GM06990 (cell line): Measurements from ENCODE around the gene KRT8.

Experiments
- DNase-seq: peaks from one replicate; pipeline ENCODE4 v3.0.0-alpha.2; 2011; ENCODE audit not compliant: insufficient read length; ENCODE audit errors: extremely low read depth
- H3K27me3 ChIP-seq: replicated peaks from 2 replicates; pipeline ENCODE4 v1.6.0; 2011; ENCODE audit warnings: low read length; ENCODE audit not compliant: control insufficient read depth, insufficient read depth
- H3K36me3 ChIP-seq: 2 replicates; pipeline ENCODE4 v1.5.1; 2011; ENCODE audit warnings: low read length; ENCODE audit not compliant: control insufficient read depth, insufficient read depth
- H3K4me3 ChIP-seq: replicated peaks from 2 replicates; pipeline ENCODE4 v1.5.1; 2011; ENCODE audit warnings: low read depth, mild to moderate bottlenecking, control low read depth, low read length
- CTCF ChIP-seq: IDR thresholded peaks from 2 replicates; pipeline ENCODE4 v1.5.1; 2011; ENCODE audit warnings: low read length, control low read depth, mild to moderate bottlenecking, inconsistent platforms; ENCODE audit not compliant: insufficient read depth, poor library complexity, severe bottlenecking

KRT8 gene

GRCh38 chr12:52914576-52915121, 9.8 kb upstream of the KRT8 start:
- DNase-seq: no peak
- H3K27me3 ChIP-seq: no peaks in the 10 kb centered on the region; the same call in none of the 2 replicates
- no peak for TF ChIP-seq CTCF
- H3K36me3 ChIP-seq: no peaks in the 10 kb centered on the region
- H3K4me3 ChIP-seq: no peak overlapping the region

GRCh38 chr12:52913431-52913821, 8.6 kb upstream of the KRT8 start:
- DNase-seq: no peak
- Histone ChIP-seq H3K4me3 (no peak overlapping the region), H3K27me3 (no peaks in the 10 kb centered on the region; the same call in none of the 2 replicates), H3K36me3 (no peaks in the 10 kb centered on the region)
- TF ChIP-seq CTCF: no peak

- Histone ChIP-seq H3K4me3 (no peak overlapping the region), H3K36me3 (no peaks in the 10 kb centered on the region), H3K27me3 (no peaks in the 10 kb centered on the region; the same call in none of the 2 replicates)
- no peak for TF ChIP-seq CTCF
- no peak for DNase-seq
These were observed 8.0 kb upstream of the KRT8 start for GRCh38 chr12:52912711-52913430.

- DNase-seq: no peak
- no peak for TF ChIP-seq CTCF
- H3K36me3 ChIP-seq: no peaks in the 10 kb centered on the region
- H3K27me3 ChIP-seq: no peaks in the 10 kb centered on the region; the same call in none of the 2 replicates
- H3K4me3 ChIP-seq: no peak overlapping the region
These were observed 5.5 kb upstream of the KRT8 start for GRCh38 chr12:52910248-52910883.

- no peak for DNase-seq
- H3K36me3 ChIP-seq: no peaks in the 10 kb centered on the region
- H3K4me3 ChIP-seq: no peak overlapping the region
- H3K27me3 ChIP-seq: no peaks in the 10 kb centered on the region; the same call in none of the 2 replicates
- no peak for TF ChIP-seq CTCF
These were observed 4.9 kb upstream of the KRT8 start for GRCh38 chr12:52909796-52910195.
